BLaER1 (cell line): ENCODE data around the gene RAD52.

Experiments
- H3K27ac ChIP-seq: shearing (Covaris generic); formaldehyde crosslinking; 2 replicates; pipeline ENCODE4 v1.8.1; 2022
- H3K27me3 ChIP-seq: shearing (Covaris generic); formaldehyde crosslinking; 2 replicates; pipeline ENCODE4 v1.8.1; 2022
- H3K36me3 ChIP-seq: shearing (Covaris generic); formaldehyde crosslinking; 2 replicates; pipeline ENCODE4 v1.8.1; 2022
- H3K4me1 ChIP-seq: shearing (Covaris generic); formaldehyde crosslinking; 2 replicates; pipeline ENCODE4 v1.8.1; 2022
- H3K4me2 ChIP-seq: shearing (Covaris generic); formaldehyde crosslinking; 2 replicates; pipeline ENCODE4 v1.8.1; 2022
- H3K4me3 ChIP-seq: shearing (Covaris generic); formaldehyde crosslinking; 2 replicates; pipeline ENCODE4 v1.8.1; 2022
- H3K9ac ChIP-seq: shearing (Covaris generic); formaldehyde crosslinking; 2 replicates; pipeline ENCODE4 v1.8.1; 2022
- H3K9me3 ChIP-seq: shearing (Covaris generic); formaldehyde crosslinking; 2 replicates; pipeline ENCODE4 v1.8.1; 2022
- H4K20me1 ChIP-seq: shearing (Covaris generic); formaldehyde crosslinking; 2 replicates; pipeline ENCODE4 v1.8.1; 2022
- Cebpa-rat ChIP-seq: shearing (Covaris generic); IDR thresholded peaks from 2 replicates; pipeline ENCODE4 v1.8.1; 2022

The RAD52 gene

GRCh38 chr12:885701-886100 is 63.8 kb downstream of the RAD52 start:
- H4K20me1 ChIP-seq, result no peaks in the 10 kb centered on the region
- TF ChIP-seq Cebpa-rat, result no peak
- H3K36me3 ChIP-seq, result peaks cover 100% of the 10 kb centered on the region
- H3K27ac ChIP-seq, result no peak overlapping the region
- H3K27me3 ChIP-seq, result no peaks in the 10 kb centered on the region
- no peak overlapping the region for H3K4me2 ChIP-seq
- H3K4me3 ChIP-seq, result no peak overlapping the region
- no peak overlapping the region for H3K9ac ChIP-seq
- H3K4me1 ChIP-seq, result no peaks in the 10 kb centered on the region
- no peaks in the 10 kb centered on the region for H3K9me3 ChIP-seq

- TF ChIP-seq Cebpa-rat, result no peak
- Histone ChIP-seq H3K4me3 (no peak overlapping the region), H3K4me1 (no peaks in the 10 kb centered on the region), H4K20me1 (no peaks in the 10 kb centered on the region), H3K9me3 (no peaks in the 10 kb centered on the region), H3K4me2 (no peak overlapping the region), H3K9ac (no peak overlapping the region), H3K27ac (no peak overlapping the region), H3K27me3 (no peaks in the 10 kb centered on the region), H3K36me3 (peaks cover 100% of the 10 kb centered on the region)
Observed at GRCh38 chr12:884746-885414, 64.6 kb downstream of the RAD52 start.

GRCh38 chr12:880656-881055 is 68.8 kb downstream of the RAD52 start:
- Histone ChIP-seq H3K36me3 (peaks cover 92% of the 10 kb centered on the region), H3K9ac (no peak overlapping the region), H3K9me3 (no peaks in the 10 kb centered on the region), H3K27me3 (no peaks in the 10 kb centered on the region), H3K4me3 (no peak overlapping the region), H3K4me1 (no peaks in the 10 kb centered on the region), H3K4me2 (no peak overlapping the region), H4K20me1 (no peaks in the 10 kb centered on the region), H3K27ac (no peak overlapping the region)
- no peak for TF ChIP-seq Cebpa-rat

DNA sequence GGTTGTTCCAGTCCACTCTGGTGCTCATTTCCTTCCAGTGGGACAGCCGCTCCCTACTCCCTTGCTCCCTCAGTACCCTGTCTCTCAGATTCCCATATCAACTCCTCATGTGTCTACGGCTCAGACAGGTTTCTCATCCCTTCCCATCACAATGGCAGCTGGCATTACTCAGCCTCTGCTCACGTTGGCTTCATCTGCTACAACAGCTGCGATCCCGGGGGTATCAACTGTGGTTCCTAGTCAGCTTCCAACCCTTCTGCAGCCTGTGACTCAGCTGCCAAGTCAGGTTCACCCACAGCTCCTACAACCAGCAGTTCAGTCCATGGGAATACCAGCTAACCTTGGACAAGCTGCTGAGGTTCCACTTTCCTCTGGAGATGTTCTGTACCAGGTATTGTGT is 69.9 kb downstream of the RAD52 start:
- Histone ChIP-seq H3K27ac (no peak overlapping the region), H3K4me1 (no peaks in the 10 kb centered on the region), H4K20me1 (no peaks in the 10 kb centered on the region), H3K9me3 (no peaks in the 10 kb centered on the region), H3K4me3 (no peak overlapping the region), H3K9ac (no peak overlapping the region), H3K4me2 (no peak overlapping the region), H3K36me3 (peaks cover 83% of the 10 kb centered on the region), H3K27me3 (no peaks in the 10 kb centered on the region)
- TF ChIP-seq Cebpa-rat, result no peak

DNA sequence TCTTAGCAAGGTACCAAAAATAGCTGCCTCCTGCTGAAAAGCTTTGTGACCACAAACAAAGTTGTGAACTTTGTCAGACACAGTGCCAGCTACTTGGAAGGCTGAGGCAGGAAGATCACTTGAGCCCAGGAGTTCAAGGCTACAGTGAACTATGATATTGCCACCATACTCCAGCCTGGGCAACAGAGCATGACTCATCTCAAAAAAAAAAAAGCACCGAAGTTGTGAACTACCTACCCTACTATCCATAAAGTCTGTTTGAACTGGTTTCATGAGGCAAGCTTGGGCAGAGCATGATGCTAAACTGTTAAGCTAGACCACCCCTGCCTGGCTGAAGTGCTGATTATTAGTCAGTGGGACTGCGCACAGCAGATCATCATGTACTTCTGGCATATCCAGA is 75.5 kb downstream of the RAD52 start:
- no peaks in the 10 kb centered on the region for H3K9me3 ChIP-seq
- peaks cover 65% of the 10 kb centered on the region for H3K36me3 ChIP-seq

DNA sequence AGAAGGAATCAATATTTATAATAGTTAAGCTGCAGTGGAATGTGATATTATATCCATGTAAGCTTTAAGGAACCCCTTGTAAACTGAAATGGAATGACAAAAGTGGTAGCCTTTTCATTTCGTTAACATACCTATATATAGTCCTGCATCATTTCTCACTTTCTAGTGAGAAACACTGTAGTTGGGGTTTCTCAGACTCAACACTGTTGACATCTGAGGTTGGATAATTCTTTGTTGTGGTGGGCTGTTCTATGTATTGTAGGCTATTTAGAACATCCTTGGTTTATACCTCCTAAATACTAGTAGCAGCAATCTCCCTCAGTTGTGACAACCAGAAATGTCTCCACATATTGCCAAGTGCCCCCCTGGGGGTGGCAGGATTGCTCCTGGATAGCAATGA is 79.1 kb downstream of the RAD52 start:
- Histone ChIP-seq H3K4me1 (0 out of 2 replicates have a peak, but pooled peaks cover 4% of the 10 kb centered on the region), H3K36me3 (peaks cover 74% of the 10 kb centered on the region), H4K20me1 (no peaks in the 10 kb centered on the region), H3K27me3 (no peaks in the 10 kb centered on the region), H3K4me2 (no peak overlapping the region), H3K9me3 (no peaks in the 10 kb centered on the region), H3K27ac (no peak overlapping the region), H3K9ac (no peak overlapping the region), H3K4me3 (no peak overlapping the region)
- no peak for TF ChIP-seq Cebpa-rat

More for the DNA sequence above, 75.5 kb downstream of the RAD52 start:
- Histone ChIP-seq H3K27me3 (no peaks in the 10 kb centered on the region), H3K4me1 (0 out of 2 replicates have a peak, but pooled peaks cover 4% of the 10 kb centered on the region), H3K27ac (no peak overlapping the region), H4K20me1 (no peaks in the 10 kb centered on the region), H3K4me3 (no peak overlapping the region), H3K9ac (no peak overlapping the region), H3K4me2 (no peak overlapping the region)
- TF ChIP-seq Cebpa-rat, result no peak

DNA sequence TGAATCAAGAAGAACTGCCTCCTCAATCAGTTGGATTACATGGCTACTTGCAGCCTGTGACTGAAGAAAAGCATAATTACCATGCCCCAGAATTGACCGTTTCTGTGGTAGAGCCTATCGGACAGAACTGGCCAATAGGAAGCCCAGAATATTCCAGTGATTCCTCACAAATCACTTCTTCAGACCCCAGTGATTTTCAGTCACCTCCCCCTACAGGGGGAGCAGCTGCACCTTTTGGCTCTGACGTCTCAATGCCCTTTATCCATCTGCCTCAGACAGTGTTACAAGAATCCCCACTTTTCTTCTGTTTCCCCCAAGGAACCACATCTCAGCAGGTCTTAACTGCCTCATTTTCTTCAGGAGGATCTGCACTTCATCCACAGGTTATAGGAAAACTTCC is 80.8 kb downstream of the RAD52 start:
- 0 out of 2 replicates have a peak, but pooled peaks cover 2% of the 10 kb centered on the region for H3K4me1 ChIP-seq
- H3K27me3 ChIP-seq, result no peaks in the 10 kb centered on the region
- H3K9ac ChIP-seq, result no peak overlapping the region
- no peak overlapping the region for H3K4me3 ChIP-seq
- H4K20me1 ChIP-seq, result no peaks in the 10 kb centered on the region
- peaks cover 79% of the 10 kb centered on the region for H3K36me3 ChIP-seq
- no peaks in the 10 kb centered on the region for H3K9me3 ChIP-seq
- H3K4me2 ChIP-seq, result no peak overlapping the region
- TF ChIP-seq Cebpa-rat, result no peak
- no peak overlapping the region for H3K27ac ChIP-seq

DNA sequence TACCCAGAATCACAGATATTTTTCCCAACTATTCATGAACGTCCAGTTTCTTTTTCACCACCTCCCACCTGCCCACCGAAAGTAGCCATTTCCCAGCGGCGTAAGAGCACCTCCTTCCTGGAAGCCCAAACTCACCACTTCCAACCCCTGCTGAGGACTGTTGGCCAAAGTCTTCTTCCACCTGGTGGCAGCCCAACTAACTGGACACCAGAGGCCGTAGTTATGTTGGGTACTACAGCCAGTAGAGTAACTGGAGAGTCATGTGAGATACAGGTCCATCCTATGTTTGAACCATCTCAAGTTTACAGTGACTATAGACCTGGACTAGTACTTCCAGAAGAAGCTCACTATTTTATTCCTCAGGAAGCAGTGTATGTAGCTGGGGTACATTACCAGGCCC is 81.6 kb downstream of the RAD52 start:
- H3K4me3 ChIP-seq, result no peak overlapping the region
- H3K36me3 ChIP-seq, result peaks cover 79% of the 10 kb centered on the region
- no peak for TF ChIP-seq Cebpa-rat
- no peak overlapping the region for H3K9ac ChIP-seq
- no peaks in the 10 kb centered on the region for H4K20me1 ChIP-seq
- no peaks in the 10 kb centered on the region for H3K4me1 ChIP-seq
- no peaks in the 10 kb centered on the region for H3K9me3 ChIP-seq
- no peak overlapping the region for H3K27ac ChIP-seq
- no peaks in the 10 kb centered on the region for H3K27me3 ChIP-seq
- H3K4me2 ChIP-seq, result no peak overlapping the region

GRCh38 chr12:865614-866013 is 83.9 kb downstream of the RAD52 start:
- Histone ChIP-seq H3K4me3 (no peak overlapping the region), H3K9me3 (no peaks in the 10 kb centered on the region), H3K9ac (no peak overlapping the region), H3K27me3 (no peaks in the 10 kb centered on the region), H3K4me1 (no peaks in the 10 kb centered on the region), H3K27ac (no peak overlapping the region), H4K20me1 (0 out of 2 replicates have a peak, but pooled peaks cover 8% of the 10 kb centered on the region), H3K36me3 (peaks cover 82% of the 10 kb centered on the region), H3K4me2 (no peak overlapping the region)
- no peak for TF ChIP-seq Cebpa-rat

DNA sequence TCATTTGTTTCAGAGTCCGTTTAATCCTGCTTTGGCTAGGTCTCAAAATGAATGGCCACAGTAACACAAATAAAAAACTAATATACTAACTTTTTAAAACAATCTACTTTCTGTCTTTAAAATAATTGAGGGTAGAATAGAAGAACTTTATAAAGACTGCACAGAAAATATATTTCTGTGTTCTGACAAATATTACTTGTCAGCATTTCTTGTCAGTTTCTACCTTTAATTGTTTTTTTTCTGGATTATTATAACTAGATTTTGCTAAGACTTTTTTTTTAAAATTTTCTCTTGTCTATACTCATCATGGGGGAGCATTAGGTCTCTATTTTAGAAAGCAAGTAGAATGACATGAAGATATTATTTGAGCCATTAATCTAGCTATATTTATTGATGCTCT is 86.2 kb downstream of the RAD52 start:
- H3K9me3 ChIP-seq, result no peaks in the 10 kb centered on the region
- H3K9ac ChIP-seq, result no peak overlapping the region
- H3K27me3 ChIP-seq, result no peaks in the 10 kb centered on the region
- peaks cover 89% of the 10 kb centered on the region for H3K36me3 ChIP-seq
- TF ChIP-seq Cebpa-rat, result no peak
- H3K4me2 ChIP-seq, result no peak overlapping the region
- 0 out of 2 replicates have a peak, but pooled peaks cover 8% of the 10 kb centered on the region for H4K20me1 ChIP-seq
- no peaks in the 10 kb centered on the region for H3K4me1 ChIP-seq
- no peak overlapping the region for H3K4me3 ChIP-seq
- H3K27ac ChIP-seq, result no peak overlapping the region
